Measurements from ENCODE around the gene RAD51B. TPM values are rescaled to one million over a fixed set of nuclear protein-coding genes. Genes with fewer than 3 reads are reported as not detected.

RAD51B gene
- total and polyA plus RNA-seq, 4 donors = 2.5 to 95.0 (median 9.6) TPM

DNA sequence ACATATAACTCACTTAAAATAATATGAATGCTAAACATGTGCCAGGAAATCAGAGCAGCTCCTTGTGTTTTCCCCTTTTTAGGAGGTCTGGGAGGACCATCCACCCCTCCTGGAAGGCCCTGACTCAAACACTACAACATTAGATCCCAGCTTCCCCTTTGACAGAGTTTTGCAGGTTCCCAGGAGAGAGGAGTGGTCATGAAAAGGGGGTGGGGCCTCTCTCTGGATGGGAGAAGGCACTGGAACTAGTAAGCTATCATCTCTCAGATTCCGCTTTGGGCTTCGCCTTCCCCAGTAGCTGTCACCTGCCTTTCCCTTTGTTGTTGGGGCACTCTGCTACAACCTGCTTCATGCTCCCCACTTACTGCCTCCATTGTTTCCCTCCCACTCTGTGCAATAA lies 824.1 kb downstream of the RAD51B start:
- Histone ChIP-seq H3K4me3 (no peak overlapping the region), H3K27ac (ENCODE audit: low read depth in 1 of 2, low read length in 1 of 2) (no peak overlapping the region), H3K36me3 (ENCODE audit: control insufficient read depth in 4 of 4, insufficient read depth in 4 of 4, low read length in 4 of 4) (no peaks in the 10 kb centered on the region), H3K27me3 (ENCODE audit: control insufficient read depth in 3 of 3, insufficient read depth in 3 of 3, low read length in 2 of 3) (no peaks in the 10 kb centered on the region), H3K9ac (ENCODE audit: insufficient read depth in 1 of 2, low read length in 2 of 2) (no peak overlapping the region), H3K9me3 (ENCODE audit: control insufficient read depth in 4 of 4, insufficient read depth in 3 of 4, low read length in 3 of 4) (peaks cover 0 to 3% (median 0%) of the 10 kb centered on the region in 4 donors), H3K4me1 (ENCODE audit: control insufficient read depth in 5 of 5, insufficient read depth in 5 of 5, low read length in 5 of 5) (peaks cover 0 to 28% (median 6%) of the 10 kb centered on the region in 5 donors)
- ATAC-seq (ENCODE audit: insufficient read depth, low FRiP score) (no peak), DNase-seq (peak in 1 of 3 donors; percentile 3)
- TF ChIP-seq, protein P1, sequence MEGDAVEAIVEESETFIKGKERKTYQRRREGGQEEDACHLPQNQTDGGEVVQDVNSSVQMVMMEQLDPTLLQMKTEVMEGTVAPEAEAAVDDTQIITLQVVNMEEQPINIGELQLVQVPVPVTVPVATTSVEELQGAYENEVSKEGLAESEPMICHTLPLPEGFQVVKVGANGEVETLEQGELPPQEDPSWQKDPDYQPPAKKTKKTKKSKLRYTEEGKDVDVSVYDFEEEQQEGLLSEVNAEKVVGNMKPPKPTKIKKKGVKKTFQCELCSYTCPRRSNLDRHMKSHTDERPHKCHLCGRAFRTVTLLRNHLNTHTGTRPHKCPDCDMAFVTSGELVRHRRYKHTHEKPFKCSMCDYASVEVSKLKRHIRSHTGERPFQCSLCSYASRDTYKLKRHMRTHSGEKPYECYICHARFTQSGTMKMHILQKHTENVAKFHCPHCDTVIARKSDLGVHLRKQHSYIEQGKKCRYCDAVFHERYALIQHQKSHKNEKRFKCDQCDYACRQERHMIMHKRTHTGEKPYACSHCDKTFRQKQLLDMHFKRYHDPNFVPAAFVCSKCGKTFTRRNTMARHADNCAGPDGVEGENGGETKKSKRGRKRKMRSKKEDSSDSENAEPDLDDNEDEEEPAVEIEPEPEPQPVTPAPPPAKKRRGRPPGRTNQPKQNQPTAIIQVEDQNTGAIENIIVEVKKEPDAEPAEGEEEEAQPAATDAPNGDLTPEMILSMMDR (IDR thresholded peaks at IDR 0.05; ENCODE audit: control extremely low read depth, extremely low read depth) = no peak
- WGBS, 2 donors = 93 to 98% methylated on average over 2 of the region's 2 CpGs

DNA sequence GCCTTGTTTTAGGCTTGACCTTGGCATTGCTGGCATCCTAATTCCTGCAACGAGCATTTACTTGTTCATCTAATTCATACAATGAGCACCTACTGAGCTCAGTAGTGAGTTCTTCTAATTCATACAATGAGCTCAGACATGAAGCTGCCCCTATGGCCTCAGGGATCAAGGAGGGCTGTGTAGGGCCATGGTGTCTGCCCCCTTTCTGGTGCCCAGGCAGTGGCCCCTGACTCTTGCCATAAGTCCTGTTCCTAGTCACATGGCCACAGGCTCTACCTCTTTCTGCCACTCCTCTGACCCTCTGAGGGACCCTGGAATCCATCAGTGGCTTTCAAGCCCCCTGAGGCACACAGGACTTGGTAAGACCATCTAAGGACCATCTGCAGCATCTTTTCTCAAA lies 824.5 kb downstream of the RAD51B start:
- no peak for ATAC-seq (ENCODE audit: insufficient read depth, low FRiP score)
- H3K9me3 ChIP-seq (ENCODE audit: control insufficient read depth in 4 of 4, insufficient read depth in 3 of 4, low read length in 3 of 4) = peaks cover 0 to 3% (median 0%) of the 10 kb centered on the region in 4 donors
- 97 to 100% methylated on average over 1 of the region's 1 CpG for WGBS, 2 donors

DNA sequence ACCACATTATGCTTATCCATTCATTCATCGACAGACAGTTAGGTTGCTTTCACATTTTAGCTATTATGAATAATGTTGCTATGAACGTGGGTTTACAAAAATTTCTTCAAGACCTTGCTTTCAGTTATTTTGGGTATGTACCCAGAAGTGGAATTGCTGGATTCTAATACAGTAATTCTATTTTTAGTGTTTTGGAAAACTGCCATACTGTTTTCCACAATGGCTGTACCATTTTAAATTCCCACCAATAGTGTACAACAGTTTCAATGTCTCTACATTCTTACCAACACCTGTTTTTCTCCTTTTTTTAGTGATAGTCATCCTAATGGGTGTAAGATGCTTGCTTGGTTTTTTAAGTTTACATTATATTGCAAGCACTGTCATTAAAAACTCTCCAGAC lies 825.8 kb downstream of the RAD51B start:
- Histone ChIP-seq H3K27ac (ENCODE audit: low read depth in 1 of 2, low read length in 1 of 2) (no peak overlapping the region), H3K9ac (ENCODE audit: insufficient read depth in 1 of 2, low read length in 2 of 2) (no peak overlapping the region), H3K27me3 (ENCODE audit: control insufficient read depth in 3 of 3, insufficient read depth in 3 of 3, low read length in 2 of 3) (no peaks in the 10 kb centered on the region), H3K9me3 (ENCODE audit: control insufficient read depth in 4 of 4, insufficient read depth in 3 of 4, low read length in 3 of 4) (peaks cover 0 to 3% (median 0%) of the 10 kb centered on the region in 4 donors), H3K4me3 (no peak overlapping the region), H3K4me1 (ENCODE audit: control insufficient read depth in 5 of 5, insufficient read depth in 5 of 5, low read length in 5 of 5) (peaks cover 0 to 30% (median 2%) of the 10 kb centered on the region in 5 donors), H3K36me3 (ENCODE audit: control insufficient read depth in 4 of 4, insufficient read depth in 4 of 4, low read length in 4 of 4) (no peaks in the 10 kb centered on the region)
- TF ChIP-seq, protein P1 (IDR thresholded peaks at IDR 0.05; ENCODE audit: control extremely low read depth, extremely low read depth) = no peak
- WGBS, 2 donors = 68 to 81% methylated on average over 2 of the region's 2 CpGs
- DNase-seq (no peak), ATAC-seq (ENCODE audit: insufficient read depth, low FRiP score) (no peak)

More for the DNA sequence above, 824.5 kb downstream of the RAD51B start:
- no peaks in the 10 kb centered on the region for H3K36me3 ChIP-seq (ENCODE audit: control insufficient read depth in 4 of 4, insufficient read depth in 4 of 4, low read length in 4 of 4)
- H3K4me3 ChIP-seq = no peak overlapping the region
- no peak for DNase-seq
- no peak overlapping the region for H3K27ac ChIP-seq (ENCODE audit: low read depth in 1 of 2, low read length in 1 of 2)
- H3K9ac ChIP-seq (ENCODE audit: insufficient read depth in 1 of 2, low read length in 2 of 2) = no peak overlapping the region
- TF ChIP-seq, protein P1 (IDR thresholded peaks at IDR 0.05; ENCODE audit: control extremely low read depth, extremely low read depth) = no peak
- H3K4me1 ChIP-seq (ENCODE audit: control insufficient read depth in 5 of 5, insufficient read depth in 5 of 5, low read length in 5 of 5) = peaks cover 0 to 27% (median 2%) of the 10 kb centered on the region in 5 donors
- no peaks in the 10 kb centered on the region for H3K27me3 ChIP-seq (ENCODE audit: control insufficient read depth in 3 of 3, insufficient read depth in 3 of 3, low read length in 2 of 3)
